T1000 (cell line): ENCODE measurements around the gene IFI27.
A peak's percentile ranks its signal among the peaks of the same experiment; 100 is the strongest.
"Not testable (repeated sequence)": the region's sequence is repeated elsewhere in the genome, so short reads cannot be mapped to it uniquely, and the experiment has no call there.

ENCODE experiments used
- DNase-seq: peaks from one replicate; lab custom pipeline; 2025; ENCODE audit warnings: mixed read lengths; lab: John Stamatoyannopoulos, UW

IFI27 gene

GRCh38 chr14:94110552-94111181 is at the start of gene IFI27:
TSS of gene IFI27 (plus strand) at chr14:94110736.
- no peak for DNase-seq

- DNase-seq = no peak
Observed at GRCh38 chr14:94062344-94062940, 48.1 kb upstream of the IFI27 start.

- DNase-seq = no peak
Observed at GRCh38 chr14:94066089-94066676, 44.4 kb upstream of the IFI27 start.

- DNase-seq = not testable (repeated sequence)
Observed at GRCh38 chr14:94072076-94072475, 38.5 kb upstream of the IFI27 start.

- no peak for DNase-seq
Observed at GRCh38 chr14:94074534-94074933, 36.0 kb upstream of the IFI27 start.

- DNase-seq = no peak
Observed at GRCh38 chr14:94075008-94075407, 35.5 kb upstream of the IFI27 start.

GRCh38 chr14:94077111-94077821 is 33.3 kb upstream of the IFI27 start:
- no peak for DNase-seq

- no peak for DNase-seq
Observed at GRCh38 chr14:94077823-94078222, 32.7 kb upstream of the IFI27 start.

- no peak for DNase-seq
Observed at GRCh38 chr14:94079891-94080620, 30.5 kb upstream of the IFI27 start.

GRCh38 chr14:94080621-94081385 is 29.7 kb upstream of the IFI27 start, which contains the start of the genes DDX24 and IFI27L1:
TSS of gene DDX24 (minus strand) at chr14:94081202. CDS start at chr14:94079742, 1,460 bp downstream.
TSS of gene IFI27L1 (plus strand) at chr14:94081310. CDS start at chr14:94096938, 15,628 bp downstream.
- peak; percentile 91 for DNase-seq

- DNase-seq = no peak
Observed at GRCh38 chr14:94081386-94081820, 29.1 kb upstream of the IFI27 start.

GRCh38 chr14:94087891-94088290 is 22.6 kb upstream of the IFI27 start:
- DNase-seq = no peak

GRCh38 chr14:94088516-94088915 is 22.0 kb upstream of the IFI27 start:
- DNase-seq = no peak

- DNase-seq = no peak
Observed at GRCh38 chr14:94089479-94089878, 21.1 kb upstream of the IFI27 start.

GRCh38 chr14:94093418-94093817 is 17.1 kb upstream of the IFI27 start:
- no peak for DNase-seq

- DNase-seq = no peak
Observed at GRCh38 chr14:94097091-94097490, 13.4 kb upstream of the IFI27 start.

- no peak for DNase-seq
Observed at GRCh38 chr14:94098326-94098992, 12.1 kb upstream of the IFI27 start.

- no peak for DNase-seq
Observed at GRCh38 chr14:94099006-94099405, 11.5 kb upstream of the IFI27 start.

- peak; percentile 55 for DNase-seq
Observed at GRCh38 chr14:94100847-94101246, 9.7 kb upstream of the IFI27 start.

GRCh38 chr14:94101748-94102147 is 8.8 kb upstream of the IFI27 start:
- DNase-seq = no peak
